Kidney (tissue), 14 donors: Measurements from ENCODE around the gene KCNN1. TPM values are rescaled to one million over a fixed set of nuclear protein-coding genes. Genes with fewer than 3 reads are reported as not detected.

Source experiments
- DNase-seq, 5 donors: peaks; one replicate each; pipeline ENCODE4 v3.0.0-alpha.2; 2013 to 2020
- FAIRE-seq: peaks from 2 replicates; lab custom pipeline; 2012; peaks lifted over from hg19 to GRCh38; lab: Jason Lieb, UNC
- H3K27ac ChIP-seq, 2 donors: one replicate each; pipeline ENCODE4 v1.7.0; 2013; ENCODE audit warnings: low read depth in 2 of 2, low read length in 2 of 2, inconsistent platforms in 1 of 2
- H3K27me3 ChIP-seq: one replicate; pipeline ENCODE4 v1.7.1; 2013; ENCODE audit warnings: low read length, inconsistent platforms; ENCODE audit not compliant: control insufficient read depth, insufficient read depth
- H3K36me3 ChIP-seq, 3 donors: one replicate each; pipeline versions ENCODE4 v1.7.0 to v1.7.1; 2013; ENCODE audit warnings: low read length in 3 of 3, control low read depth in 1 of 3, inconsistent platforms in 1 of 3; ENCODE audit not compliant: insufficient read depth in 3 of 3, control insufficient read depth in 2 of 3
- H3K4me1 ChIP-seq, 3 donors: one replicate each; pipeline versions ENCODE4 v1.7.0 to v1.7.1; 2013; ENCODE audit warnings: low read length in 3 of 3, inconsistent platforms in 1 of 3, low read depth in 1 of 3; ENCODE audit not compliant: control insufficient read depth in 2 of 3, insufficient read depth in 2 of 3
- H3K4me3 ChIP-seq, 3 donors: one replicate each; pipeline versions ENCODE4 v1.7.0 to v1.8.1; 2013; ENCODE audit warnings: low read length in 3 of 3, control low read depth in 1 of 3, inconsistent platforms in 1 of 3
- H3K9ac ChIP-seq, 3 donors: one replicate each; pipeline versions ENCODE4 v1.7.0 to v1.7.1; 2013; ENCODE audit warnings: low read length in 3 of 3, control low read depth in 1 of 3, inconsistent platforms in 1 of 3
- H3K9me3 ChIP-seq, 3 donors: one replicate each; pipeline versions ENCODE4 v1.7.0 to v1.7.1; 2013; ENCODE audit warnings: low read length in 3 of 3, control low read depth in 1 of 3, inconsistent platforms in 1 of 3; ENCODE audit not compliant: control insufficient read depth in 2 of 3, insufficient read depth in 1 of 3
- CTCF ChIP-seq: IDR thresholded peaks from 3 replicates; pipeline ENCODE4 v1.5.1; 2012; ENCODE audit warnings: mild to moderate bottlenecking, moderate library complexity, borderline replicate concordance; ENCODE audit not compliant: insufficient read depth; ENCODE audit errors: extremely low read depth
- intact Hi-C: fragments of 100-400 bp; cut with DNase I; formaldehyde crosslinking; loops from one replicate; pipeline ENCODE4 v1.11.1; 2022
- polyA plus RNA-seq: library from polyadenylated mRNA; stranded (reverse); fragments of 350-450 nt; fragmentation: Illumina TruSeq; extraction: RNeasy Lipid Tissue Mini Kit (QIAGEN cat#74804); gene quantifications from one replicate; pipeline ENCODE4 v1.2.3, GENCODE V29; 2014; ENCODE audit warnings: low read depth, low replicate concordance; ENCODE audit not compliant: insufficient read depth
- total RNA-seq: library from RNA; stranded (reverse); fragmentation: NEBNext Ultra II Directional; extraction: Animal tissue kit (Norgen Biotek cat#: 25700); gene quantifications from one replicate; pipeline ENCODE4 v1.2.1, GENCODE V29; 2021
- donor health status: control.
- donor health status: control.
- donor health status: control.
- donor health status: control.
- donor health status: control.
- donor health status: DM: yes; HTN: yes; CAD: no.
- donor health status: Normal renal cell carcinoma (clear cell type).

Gene KCNN1
- total and polyA plus RNA-seq, 2 donors from 2014 or later, result 0.19 to 0.37 TPM

- Histone ChIP-seq H3K36me3 (no peaks in the 10 kb centered on the region), H3K27ac (no peak overlapping the region), H3K4me3 (no peak overlapping the region), H3K9ac (no peak overlapping the region), H3K27me3 (no peaks in the 10 kb centered on the region), H3K9me3 (no peaks in the 10 kb centered on the region), H3K4me1 (peaks cover 0 to 4% (median 0%) of the 10 kb centered on the region in 3 donors)
- DNase-seq (no peak), FAIRE-seq (no peak)
- intact Hi-C loops, result no loop called here
- no peak for TF ChIP-seq CTCF
These were observed 1.5 kb downstream of the KCNN1 start for GRCh38 chr19:17968362-17968761.

GRCh38 chr19:17969096-17969792 lies 2.3 kb downstream of the KCNN1 start:
- Histone ChIP-seq H3K27ac (no peak overlapping the region), H3K9me3 (no peaks in the 10 kb centered on the region), H3K4me3 (no peak overlapping the region), H3K9ac (no peak overlapping the region), H3K27me3 (no peaks in the 10 kb centered on the region), H3K36me3 (no peaks in the 10 kb centered on the region), H3K4me1 (peaks cover 0 to 4% (median 0%) of the 10 kb centered on the region in 3 donors)
- DNase-seq (no peak), FAIRE-seq (no peak)
- TF ChIP-seq CTCF, result no peak
- intact Hi-C loops, result no loop called here

DNA sequence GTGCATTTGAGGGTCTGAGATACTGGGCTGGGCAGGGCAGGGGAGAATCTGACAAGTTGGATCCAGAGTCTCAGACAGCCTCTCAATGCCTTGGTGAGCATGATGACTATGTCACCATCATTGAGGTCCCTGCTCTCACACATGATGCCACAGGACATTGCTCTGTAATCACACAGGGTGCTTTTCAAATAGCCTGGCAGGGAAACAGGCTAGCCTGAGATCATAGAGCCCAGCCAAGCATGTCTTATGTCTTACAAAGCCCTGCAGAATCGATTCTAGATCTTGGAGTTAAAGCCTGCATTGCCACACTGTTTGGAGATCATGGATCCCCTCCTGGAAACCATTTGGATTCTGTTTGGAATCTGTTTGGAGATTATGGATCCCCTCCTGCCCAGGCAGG lies 5.3 kb downstream of the KCNN1 start:
- H3K27ac ChIP-seq, result no peak overlapping the region
- intact Hi-C loops, result no loop called here
- H3K36me3 ChIP-seq, result no peaks in the 10 kb centered on the region
- no peak overlapping the region for H3K9ac ChIP-seq
- peaks cover 0 to 3% (median 0%) of the 10 kb centered on the region in 3 donors for H3K4me1 ChIP-seq
- DNase-seq (no peak), FAIRE-seq (no peak)
- H3K27me3 ChIP-seq, result no peaks in the 10 kb centered on the region
- H3K9me3 ChIP-seq, result no peaks in the 10 kb centered on the region
- TF ChIP-seq CTCF, result no peak
- H3K4me3 ChIP-seq, result no peak overlapping the region
